C4-2B (cell line): Measurements from ENCODE around the gene SFXN5.

Source experiments
- H3K27ac ChIP-seq: fragments of 450-650 bp; 2 replicates; pipeline ENCODE4 v1.5.1; 2017
- CTCF ChIP-seq: fragments of 450-650 bp; conservative IDR thresholded peaks from 2 replicates; pipeline ENCODE4 v1.5.1; 2017; ENCODE audit warnings: mild to moderate bottlenecking
- ZFX ChIP-seq: fragments of 450-650 bp; IDR thresholded peaks from 2 replicates; pipeline ENCODE4 v1.6.1; 2017

Gene SFXN5

GRCh38 chr2:73092146-73092783 is 20.8 kb upstream of the SFXN5 start:
- no peak for TF ChIP-seq ZFX
- TF ChIP-seq CTCF = no peak
- H3K27ac ChIP-seq = no peak overlapping the region

GRCh38 chr2:73091696-73092095 is 20.2 kb upstream of the SFXN5 start:
- no peak overlapping the region for H3K27ac ChIP-seq
- TF ChIP-seq ZFX (no peak), CTCF (no peak)

GRCh38 chr2:73091164-73091563 is 19.7 kb upstream of the SFXN5 start:
- no peak overlapping the region for H3K27ac ChIP-seq
- TF ChIP-seq ZFX (no peak), CTCF (no peak)

GRCh38 chr2:73089270-73090030 is 17.9 kb upstream of the SFXN5 start:
- no peak overlapping the region for H3K27ac ChIP-seq
- TF ChIP-seq ZFX = no peak
- TF ChIP-seq CTCF = no peak

GRCh38 chr2:73088703-73089102 is 17.2 kb upstream of the SFXN5 start:
- no peak overlapping the region for H3K27ac ChIP-seq
- TF ChIP-seq CTCF = no peak
- TF ChIP-seq ZFX = no peak

GRCh38 chr2:73088211-73088610 is 16.7 kb upstream of the SFXN5 start:
- no peak overlapping the region for H3K27ac ChIP-seq

More at GRCh38 chr2:73088211-73088610, 16.7 kb upstream of the SFXN5 start:
- TF ChIP-seq CTCF (no peak), ZFX (no peak)
